ENCODE results near the gene MIER2.
"Not testable (repeated sequence)": the region's sequence is repeated elsewhere in the genome, so short reads cannot be mapped to it uniquely, and the experiment has no call there.

Gene MIER2, protein sequence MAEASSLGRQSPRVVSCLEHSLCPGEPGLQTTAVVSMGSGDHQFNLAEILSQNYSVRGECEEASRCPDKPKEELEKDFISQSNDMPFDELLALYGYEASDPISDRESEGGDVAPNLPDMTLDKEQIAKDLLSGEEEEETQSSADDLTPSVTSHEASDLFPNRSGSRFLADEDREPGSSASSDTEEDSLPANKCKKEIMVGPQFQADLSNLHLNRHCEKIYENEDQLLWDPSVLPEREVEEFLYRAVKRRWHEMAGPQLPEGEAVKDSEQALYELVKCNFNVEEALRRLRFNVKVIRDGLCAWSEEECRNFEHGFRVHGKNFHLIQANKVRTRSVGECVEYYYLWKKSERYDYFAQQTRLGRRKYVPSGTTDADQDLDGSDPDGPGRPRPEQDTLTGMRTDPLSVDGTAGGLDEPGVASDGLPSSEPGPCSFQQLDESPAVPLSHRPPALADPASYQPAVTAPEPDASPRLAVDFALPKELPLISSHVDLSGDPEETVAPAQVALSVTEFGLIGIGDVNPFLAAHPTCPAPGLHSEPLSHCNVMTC

DNA sequence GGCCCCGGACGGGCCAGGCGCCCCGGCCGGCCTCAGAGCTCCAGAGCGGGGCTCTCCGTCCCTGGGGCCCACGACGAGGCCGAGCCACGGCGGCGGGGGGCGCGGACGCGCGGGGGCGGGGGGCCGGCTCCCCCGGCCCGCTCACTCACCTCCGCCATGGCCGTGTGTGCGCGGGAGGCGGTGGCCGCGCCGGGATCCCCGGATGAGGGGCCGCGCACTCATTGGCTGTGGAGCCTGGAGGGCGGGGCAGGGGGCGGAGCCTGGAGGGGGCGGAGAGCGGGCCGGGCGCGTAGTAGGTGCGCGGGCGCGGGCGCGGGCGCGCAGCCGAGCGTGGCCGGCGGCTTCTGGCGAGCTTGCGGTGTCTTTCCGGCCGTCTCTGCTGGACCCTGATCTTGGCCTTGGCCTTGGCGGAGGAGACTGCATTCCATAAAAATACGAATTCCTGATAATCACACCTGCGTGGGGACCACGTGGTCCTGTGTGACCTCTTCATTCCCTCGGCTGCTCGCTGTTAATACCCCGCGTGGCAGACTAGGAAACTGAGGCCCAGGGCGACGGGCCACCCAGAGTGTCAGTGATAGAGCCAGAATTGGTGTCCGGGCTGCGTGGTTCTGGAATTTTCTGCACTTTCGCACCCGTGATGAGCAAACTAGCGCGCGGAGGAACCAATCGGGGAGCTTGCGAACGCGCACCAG is at the start of gene MIER2:
Gene MIER2, minus strand, starts transcription at position 172 of the 695 bp plus-strand sequence. Its CDS starts 14 bp downstream, at position 158.
- ATAC-seq (replicated peaks) = peak; percentile 95 to 97

DNA sequence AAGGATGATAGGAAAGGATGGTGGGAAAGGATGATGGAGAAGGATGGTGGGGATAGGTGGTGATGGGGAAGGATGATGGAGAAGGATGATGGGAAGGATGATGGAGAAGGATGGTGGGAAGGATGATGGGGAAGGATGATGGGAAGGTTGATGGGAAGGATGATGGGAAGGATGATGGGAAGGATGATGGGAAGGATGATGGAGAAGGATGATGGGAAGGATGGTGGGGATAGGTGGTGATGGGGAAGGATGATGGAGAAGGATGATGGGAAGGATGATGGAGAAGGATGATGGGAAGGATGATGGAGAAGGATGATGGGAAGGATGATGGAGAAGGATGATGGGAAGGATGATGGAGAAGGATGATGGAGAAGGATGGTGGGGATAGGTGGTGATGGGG is 49.0 kb upstream of the MIER2 start:
- DNase-seq; ATAC-seq (replicated peaks); H3K4me1 Mint-ChIP-seq: not testable (repeated sequence)
- peaks cover 15 to 17% of the 10 kb centered on the region in 2 donors for H3K27me3 Mint-ChIP-seq
- H3K27ac Mint-ChIP-seq = peak overlapping the region; percentile 86
- peak overlapping the region; percentile 48 to 57 for H3K4me3 Mint-ChIP-seq
- H3K36me3 Mint-ChIP-seq = peaks cover 5 to 12% of the 10 kb centered on the region in 2 donors
- H3K9me3 Mint-ChIP-seq = peaks cover 17 to 21% of the 10 kb centered on the region in 2 donors

More for the DNA sequence above, at the start of gene MIER2:
- Mint-ChIP-seq H3K9me3 (peaks cover 0 to 9% of the 10 kb centered on the region in 2 donors), H3K4me1 (peaks cover 35 to 53% of the 10 kb centered on the region in 2 donors), H3K27me3 (peaks cover 7 to 16% of the 10 kb centered on the region in 2 donors), H3K36me3 (peaks cover 1 to 21% of the 10 kb centered on the region in 2 donors), H3K27ac (peak within 1 kb of the TSS; percentile 88), H3K4me3 (peak within 1 kb of the TSS; percentile 80 to 84)
- peak; percentile 83 for DNase-seq

DNA sequence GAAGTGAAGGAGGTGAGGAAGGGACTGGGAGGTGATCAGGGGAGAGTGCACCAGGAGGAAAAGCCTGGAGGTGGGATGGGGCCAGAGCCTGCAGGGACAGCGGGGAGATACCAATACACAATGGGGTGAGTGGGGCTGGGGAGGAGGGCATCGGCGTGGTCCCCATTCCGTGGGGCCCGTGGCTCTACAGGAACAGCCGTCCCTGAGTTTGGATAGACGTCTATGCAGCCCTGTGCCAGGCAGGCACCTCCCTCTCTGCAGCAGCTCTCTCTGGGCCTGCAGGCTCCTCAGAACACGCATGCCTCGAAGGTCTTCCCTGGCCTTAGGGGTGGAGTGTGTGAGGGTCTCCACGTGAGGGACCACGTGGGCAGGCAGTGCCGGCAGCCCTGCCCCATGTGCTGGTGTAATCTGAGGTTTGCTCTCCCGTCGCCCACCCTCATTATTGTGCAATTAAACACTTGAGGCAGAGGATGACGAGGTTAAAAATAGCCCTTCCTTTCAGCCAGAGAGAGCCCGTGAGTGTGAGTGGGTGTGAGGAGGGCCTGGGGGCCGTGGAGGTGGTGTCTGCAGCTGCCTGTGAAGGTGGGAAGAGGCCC is 47.9 kb upstream of the MIER2 start:
- no peak for ATAC-seq (replicated peaks)
- peaks cover 0 to 8% of the 10 kb centered on the region in 2 donors for H3K4me1 Mint-ChIP-seq
- peaks cover 5 to 12% of the 10 kb centered on the region in 2 donors for H3K36me3 Mint-ChIP-seq
- peaks cover 20 to 21% of the 10 kb centered on the region in 2 donors for H3K27me3 Mint-ChIP-seq
- H3K9me3 Mint-ChIP-seq = peaks cover 17 to 19% of the 10 kb centered on the region in 2 donors
- H3K4me3 Mint-ChIP-seq = no peak overlapping the region
- DNase-seq = no peak
- H3K27ac Mint-ChIP-seq = peak overlapping the region; percentile 86

DNA sequence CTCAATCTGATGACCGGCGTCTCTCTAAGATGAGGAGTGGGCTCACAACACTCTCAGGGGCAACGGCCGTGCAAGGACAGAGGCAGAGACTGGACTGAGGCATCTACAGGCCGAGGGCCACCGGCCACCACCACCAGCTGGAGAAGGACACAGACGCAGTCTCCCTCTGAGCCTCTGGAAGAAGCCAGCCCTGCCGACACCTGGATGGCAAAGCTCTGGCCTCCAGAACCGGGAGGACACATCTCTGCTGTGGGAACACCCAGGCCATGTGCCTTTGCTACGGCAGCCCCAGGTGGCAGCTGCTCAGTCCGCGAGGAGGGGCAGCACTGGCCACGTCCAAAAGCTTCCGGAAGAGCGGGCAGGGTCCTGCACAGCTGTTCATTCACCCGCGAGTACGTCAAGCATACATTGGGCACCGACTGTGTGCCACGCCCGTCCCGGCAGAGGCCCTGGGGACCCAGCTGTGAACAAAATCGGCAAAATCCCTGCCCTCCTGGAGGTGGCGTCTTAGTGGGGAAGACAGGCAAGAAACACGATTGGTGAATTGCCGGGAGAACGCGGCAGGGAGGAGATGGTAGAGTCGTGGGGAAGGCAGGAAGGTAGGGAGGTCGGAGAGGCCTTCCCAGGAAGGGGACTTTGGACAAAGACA is 47.3 kb upstream of the MIER2 start:
- no peak overlapping the region for H3K4me3 Mint-ChIP-seq
- ATAC-seq (replicated peaks) (no peak), DNase-seq (no peak)
- peaks cover 17% of the 10 kb centered on the region in 2 donors for H3K9me3 Mint-ChIP-seq
- H3K36me3 Mint-ChIP-seq = peaks cover 5 to 12% of the 10 kb centered on the region in 2 donors
- peaks cover 0 to 8% of the 10 kb centered on the region in 2 donors for H3K4me1 Mint-ChIP-seq
- peaks cover 23 to 25% of the 10 kb centered on the region in 2 donors for H3K27me3 Mint-ChIP-seq
- no peak overlapping the region for H3K27ac Mint-ChIP-seq

DNA sequence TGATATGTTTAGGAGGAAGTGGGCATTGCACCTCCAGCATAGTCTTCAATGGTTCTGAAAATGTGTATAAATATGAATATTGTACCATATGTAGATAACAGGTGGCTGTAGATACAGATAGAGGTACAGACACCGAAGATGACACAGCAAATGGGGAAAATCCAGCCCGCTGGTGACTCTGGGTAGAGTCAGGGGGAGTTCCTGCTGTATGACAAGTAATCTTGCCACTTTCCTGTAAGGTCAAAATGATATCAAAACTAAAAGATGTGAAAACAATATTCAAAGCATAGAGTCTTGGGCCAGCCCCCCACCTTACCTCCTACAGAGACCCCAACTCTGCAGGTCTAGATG is 46.6 kb upstream of the MIER2 start:
- Mint-ChIP-seq H3K4me1 (peaks cover 0 to 8% of the 10 kb centered on the region in 2 donors), H3K9me3 (peaks cover 17% of the 10 kb centered on the region in 2 donors), H3K27me3 (peaks cover 28 to 31% of the 10 kb centered on the region in 2 donors), H3K36me3 (peaks cover 5 to 12% of the 10 kb centered on the region in 2 donors), H3K27ac (no peak overlapping the region), H3K4me3 (no peak overlapping the region)
- ATAC-seq (replicated peaks) (no peak), DNase-seq (no peak)

DNA sequence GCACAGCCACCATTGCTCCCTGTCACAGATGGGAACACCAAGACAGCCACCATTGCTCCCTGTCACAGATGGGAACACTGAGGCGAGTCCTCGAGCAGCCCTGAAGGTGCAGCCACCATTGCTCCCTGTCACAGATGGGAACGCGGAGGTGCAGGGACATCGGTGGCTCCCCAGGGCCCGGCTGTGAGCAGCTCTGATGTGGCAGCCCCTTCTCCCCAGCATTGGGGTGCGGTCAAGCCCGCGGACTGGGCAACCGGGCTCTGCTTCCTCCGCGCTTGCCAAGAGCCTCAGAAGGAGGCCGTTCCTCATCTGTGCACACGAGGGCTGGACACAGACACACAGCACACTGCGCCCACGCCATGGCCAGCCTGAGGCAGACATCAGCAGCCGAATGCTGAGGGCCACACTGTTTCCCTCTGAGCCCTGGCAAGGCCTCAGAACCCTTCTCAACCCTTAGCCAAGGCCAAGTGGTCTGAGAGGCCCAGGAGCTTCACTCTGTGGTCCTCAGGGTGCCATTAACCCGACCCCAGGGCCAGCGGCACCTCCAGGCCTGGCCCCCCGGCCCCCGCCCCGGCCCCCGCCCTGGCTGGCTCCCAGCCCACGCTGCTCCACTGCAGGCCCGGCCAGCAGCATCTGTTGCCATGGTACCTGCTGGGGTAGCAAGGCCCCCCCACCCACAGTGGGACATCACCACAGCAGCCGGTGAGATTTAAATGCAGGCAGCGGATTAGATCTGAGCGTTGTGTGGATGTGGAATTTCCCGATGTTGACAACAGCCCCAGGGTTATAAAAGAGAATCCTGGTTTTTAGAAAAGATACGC is 46.0 kb upstream of the MIER2 start:
- H3K9me3 Mint-ChIP-seq = peaks cover 14 to 15% of the 10 kb centered on the region in 2 donors
- H3K27ac Mint-ChIP-seq = no peak overlapping the region
- ATAC-seq (replicated peaks) (no peak), DNase-seq (no peak)
- peaks cover 5 to 9% of the 10 kb centered on the region in 2 donors for H3K36me3 Mint-ChIP-seq
- no peak overlapping the region for H3K4me3 Mint-ChIP-seq
- peaks cover 0 to 6% of the 10 kb centered on the region in 2 donors for H3K4me1 Mint-ChIP-seq
- peaks cover 33 to 37% of the 10 kb centered on the region in 2 donors for H3K27me3 Mint-ChIP-seq

DNA sequence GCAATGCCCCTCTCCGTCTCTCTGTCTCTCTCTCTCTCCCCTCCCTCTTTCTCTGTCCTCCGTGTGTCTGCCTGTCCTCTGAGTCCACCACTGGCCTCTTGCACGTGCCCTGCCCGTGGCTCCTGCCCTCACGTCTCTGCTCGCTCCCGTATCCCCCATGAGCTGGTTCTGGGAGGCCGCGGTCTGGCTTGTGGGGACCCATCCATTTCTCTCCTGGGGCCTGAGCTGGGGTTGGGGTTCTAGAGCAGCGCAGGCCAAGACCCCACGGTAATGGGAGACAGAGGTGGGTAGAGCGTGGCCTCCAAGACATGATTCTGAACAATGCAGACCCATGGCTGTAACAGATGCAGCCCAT is 45.3 kb upstream of the MIER2 start:
- Mint-ChIP-seq H3K27me3 (peaks cover 37 to 38% of the 10 kb centered on the region in 2 donors), H3K27ac (no peak overlapping the region), H3K4me1 (peaks cover 0 to 5% of the 10 kb centered on the region in 2 donors), H3K36me3 (peaks cover 5 to 7% of the 10 kb centered on the region in 2 donors), H3K4me3 (no peak overlapping the region), H3K9me3 (peaks cover 10 to 12% of the 10 kb centered on the region in 2 donors)
- no peak for DNase-seq
- ATAC-seq (replicated peaks) = no peak

DNA sequence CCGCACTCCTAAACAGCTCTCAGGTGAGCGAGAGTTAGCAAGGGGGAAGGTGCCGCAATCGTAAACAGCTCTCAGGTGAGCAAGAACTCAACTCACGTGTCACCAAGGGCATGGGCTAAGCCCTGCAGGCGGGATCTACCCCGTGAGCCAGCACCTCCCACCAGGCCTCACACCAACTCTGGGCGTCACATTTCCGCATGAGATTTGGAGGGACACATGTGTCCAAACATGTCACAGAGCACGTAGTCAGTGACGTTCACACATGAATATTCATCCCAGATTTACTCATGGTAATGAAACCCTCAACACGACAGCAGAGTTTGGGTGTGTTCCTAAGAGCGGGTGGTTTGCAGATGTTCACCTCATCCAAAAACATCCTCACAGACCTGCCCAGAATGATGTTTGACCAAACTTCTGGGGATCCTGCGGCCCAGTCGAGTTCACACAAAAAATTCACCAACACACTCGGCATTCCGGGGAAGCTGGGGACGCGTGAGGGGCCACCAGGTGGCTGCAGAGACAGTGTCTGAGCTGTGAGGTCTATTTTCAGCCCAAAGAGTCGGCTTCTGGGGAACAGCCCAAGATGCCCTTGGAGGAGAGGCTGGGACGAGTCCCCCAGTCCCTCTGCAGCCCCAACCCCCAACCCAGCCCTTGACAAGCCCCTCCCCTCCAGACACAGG is 44.8 kb upstream of the MIER2 start:
- H3K4me1 Mint-ChIP-seq = peaks cover 2 to 5% of the 10 kb centered on the region in 2 donors
- DNase-seq (no peak), ATAC-seq (replicated peaks) (no peak)
- no peak overlapping the region for H3K27ac Mint-ChIP-seq
- H3K9me3 Mint-ChIP-seq = peaks cover 10 to 11% of the 10 kb centered on the region in 2 donors
- H3K27me3 Mint-ChIP-seq = peaks cover 40 to 41% of the 10 kb centered on the region in 2 donors
- H3K4me3 Mint-ChIP-seq = no peak overlapping the region
- H3K36me3 Mint-ChIP-seq = peaks cover 5 to 7% of the 10 kb centered on the region in 2 donors

DNA sequence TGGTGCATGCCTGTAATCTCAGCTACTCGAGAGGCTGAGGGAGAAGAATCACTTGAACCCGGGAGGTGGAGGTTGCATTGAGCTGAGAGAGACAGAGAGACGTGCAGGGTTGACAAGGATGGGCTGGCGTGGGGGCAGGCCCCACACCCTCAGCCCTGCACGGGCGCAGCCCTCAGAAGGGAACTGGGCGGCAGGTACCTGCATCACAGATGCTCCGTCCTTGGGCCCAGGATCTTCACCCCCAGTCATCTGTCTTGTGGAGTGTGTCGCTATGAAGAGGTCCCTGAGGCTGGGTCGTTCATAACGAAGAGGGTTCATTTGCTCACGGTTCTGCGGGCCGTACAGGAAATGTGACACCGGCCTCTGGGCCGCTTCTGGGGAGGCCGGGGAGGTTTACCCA is 44.1 kb upstream of the MIER2 start:
- Mint-ChIP-seq H3K4me1 (peaks cover 8 to 9% of the 10 kb centered on the region in 2 donors), H3K4me3 (no peak overlapping the region), H3K9me3 (peaks cover 9 to 10% of the 10 kb centered on the region in 2 donors), H3K27ac (no peak overlapping the region), H3K36me3 (peaks cover 7% of the 10 kb centered on the region in 2 donors), H3K27me3 (peaks cover 43 to 48% of the 10 kb centered on the region in 2 donors)
- DNase-seq (no peak), ATAC-seq (replicated peaks) (no peak)

DNA sequence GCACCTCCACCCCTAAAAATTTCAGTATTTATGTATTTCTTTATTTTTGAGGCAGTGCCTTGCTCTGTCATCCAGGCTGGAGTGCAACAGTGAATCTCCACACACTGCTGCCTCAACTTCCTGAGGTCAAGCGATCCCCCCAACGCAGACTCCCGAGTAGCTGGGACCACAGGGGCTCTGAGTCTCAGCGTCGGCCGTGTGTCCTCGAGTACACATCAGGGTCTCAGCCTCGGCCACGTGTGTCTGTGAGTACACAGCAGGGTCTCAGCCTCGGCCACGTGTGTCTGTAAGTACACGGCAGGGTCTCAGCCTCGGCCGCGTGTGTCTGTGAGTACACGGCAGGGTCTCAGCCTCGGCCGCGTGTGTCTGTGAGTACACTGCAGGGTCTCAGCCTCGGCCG is 43.2 kb upstream of the MIER2 start:
- Mint-ChIP-seq H3K4me3 (no peak overlapping the region), H3K4me1 (peaks cover 8 to 17% of the 10 kb centered on the region in 2 donors), H3K9me3 (peaks cover 6 to 8% of the 10 kb centered on the region in 2 donors), H3K27ac (no peak overlapping the region), H3K27me3 (peaks cover 43 to 54% of the 10 kb centered on the region in 2 donors), H3K36me3 (peaks cover 3 to 6% of the 10 kb centered on the region in 2 donors)
- DNase-seq = no peak
- ATAC-seq (replicated peaks) = no peak

DNA sequence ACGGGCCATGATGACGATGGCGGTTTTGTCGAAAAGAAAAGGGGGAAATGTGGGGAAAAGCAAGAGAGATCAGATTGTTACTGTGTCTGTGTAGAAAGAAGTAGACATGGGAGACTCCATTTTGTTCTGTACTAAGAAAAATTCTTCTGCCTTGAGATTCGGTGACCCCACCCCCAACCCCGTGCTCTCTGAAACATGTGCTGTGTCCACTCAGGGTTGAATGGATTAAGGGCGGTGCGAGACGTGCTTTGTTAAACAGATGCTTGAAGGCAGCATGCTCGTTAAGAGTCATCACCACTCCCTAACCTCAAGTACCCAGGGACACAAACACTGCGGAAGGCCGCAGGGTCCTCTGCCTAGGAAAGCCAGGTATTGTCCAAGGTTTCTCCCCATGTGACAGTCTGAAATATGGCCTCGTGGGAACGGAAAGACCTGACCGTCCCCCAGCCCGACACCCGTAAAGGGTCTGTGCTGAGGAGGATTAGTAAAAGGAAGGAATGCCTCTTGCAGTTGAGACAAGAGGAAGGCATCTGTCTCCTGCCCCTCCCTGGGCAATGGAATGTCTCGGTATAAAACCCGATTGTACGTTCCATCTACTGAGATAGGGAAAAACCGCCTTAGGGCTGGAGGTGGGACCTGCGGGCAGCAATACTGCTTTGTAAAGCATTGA is 42.2 kb upstream of the MIER2 start:
- not testable (repeated sequence) for DNase-seq; H3K27ac Mint-ChIP-seq; H3K36me3 Mint-ChIP-seq; H3K9me3 Mint-ChIP-seq; H3K4me3 Mint-ChIP-seq; ATAC-seq (replicated peaks)
- H3K4me1 Mint-ChIP-seq = peaks cover 13 to 25% of the 10 kb centered on the region in 2 donors
- H3K27me3 Mint-ChIP-seq = peaks cover 46 to 54% of the 10 kb centered on the region in 2 donors

DNA sequence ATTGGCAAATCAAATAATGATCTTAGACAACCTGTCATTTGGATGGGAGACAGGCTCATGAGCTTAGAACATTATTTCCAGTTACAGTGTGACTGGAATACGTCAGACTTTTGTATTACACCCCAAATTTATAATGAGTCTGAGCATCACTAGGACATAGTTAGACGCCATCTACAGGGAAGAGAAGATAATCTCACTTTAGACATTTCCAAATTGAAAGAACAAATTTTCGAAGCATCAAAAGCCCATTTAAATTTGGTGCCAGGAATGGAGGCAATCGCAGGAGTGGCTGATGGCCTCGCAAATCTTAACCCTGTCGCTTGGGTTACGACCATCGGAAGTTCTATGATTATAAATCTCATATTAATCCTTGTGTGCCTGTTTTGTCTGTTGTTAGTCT is 41.6 kb upstream of the MIER2 start:
- not testable (repeated sequence) for H3K9me3 Mint-ChIP-seq; H3K36me3 Mint-ChIP-seq; DNase-seq; H3K27ac Mint-ChIP-seq; ATAC-seq (replicated peaks); H3K4me3 Mint-ChIP-seq
- Mint-ChIP-seq H3K27me3 (peaks cover 46 to 54% of the 10 kb centered on the region in 2 donors), H3K4me1 (peaks cover 13 to 26% of the 10 kb centered on the region in 2 donors)

Data from stimulated activated naive B cell treated with anti-CD40 and anti-IgM and Interleukin-4, amounts not matched to agents 10 μg/mL and 1 μg/mL and 100 μg/mL, for 72 hours (primary cell).